Panc1 (cell line): ENCODE measurements around the gene BTBD17. TPM values are rescaled to one million over a fixed set of nuclear protein-coding genes. Genes with fewer than 3 reads are reported as not detected.

Experiments used
- ATAC-seq: fragments of 200-7000 bp; cut with Tn5 transposase; 2 replicates; pipeline ENCODE4 v1.9.1; 2020; ENCODE audit warnings: mild to moderate bottlenecking, moderate library complexity
- BruUV-seq: library from RNA; stranded (reverse); fragments of 400-500 nt; replicated peaks from 2 replicates; lab custom pipeline; 2021; lab: Mats Ljungman, UMichigan
- CTCF ChIA-PET: fragments of 300-600 bp; sonication (Branson Sonifier 250); formaldehyde crosslinking; loops from one replicate; lab custom pipeline; 2022; ENCODE audit warnings: antibody characterized with exemption; lab: Charles Lee
- POLR2A ChIA-PET: fragments of 300-600 bp; sonication (Branson Sonifier 250); formaldehyde crosslinking; loops from one replicate; lab custom pipeline; 2022; ENCODE audit warnings: antibody characterized with exemption; lab: Charles Lee
- DNase-seq: peaks from one replicate; pipeline ENCODE4 v3.0.0-alpha.2; 2010; ENCODE audit warnings: low read depth, low spot score
- H3K27ac ChIP-seq: 2 replicates; pipeline ENCODE4 v1.5.1; 2011; ENCODE audit warnings: mild to moderate bottlenecking, low read length, inconsistent platforms
- H3K27me3 ChIP-seq: fragments of 200-500 bp; sonication (Bioruptor generic); 2 replicates; pipeline ENCODE4 v1.6.0; 2014; ENCODE audit warnings: low read length, inconsistent platforms; ENCODE audit not compliant: control insufficient read depth, insufficient read depth
- H3K36me3 ChIP-seq: fragments of 200-500 bp; sonication (Bioruptor generic); 2 replicates; pipeline ENCODE4 v1.5.1; 2014; ENCODE audit warnings: inconsistent platforms, mild to moderate bottlenecking, low read length, moderate library complexity; ENCODE audit not compliant: control insufficient read depth, insufficient read depth
- H3K4me1 ChIP-seq: 2 replicates; pipeline ENCODE4 v1.5.1; 2011; ENCODE audit warnings: inconsistent platforms, mild to moderate bottlenecking, low read length, moderate library complexity; ENCODE audit not compliant: control insufficient read depth, insufficient read depth
- H3K4me3 ChIP-seq, 2 experiments: 2 replicates each; pipeline ENCODE4 v1.5.1; 2011 to 2012; ENCODE audit warnings: low read depth in 2 of 2, low read length in 2 of 2, mild to moderate bottlenecking in 2 of 2, inconsistent platforms in 1 of 2, moderate library complexity in 1 of 2
- H3K9me3 ChIP-seq: fragments of 200-500 bp; sonication (Bioruptor generic); 2 replicates; pipeline ENCODE4 v1.5.1; 2014; ENCODE audit warnings: low read depth, mild to moderate bottlenecking, inconsistent platforms, low read length, moderate library complexity; ENCODE audit not compliant: control insufficient read depth, insufficient read depth
- CTCF ChIP-seq: fragments of 450-650 bp; IDR thresholded peaks from 2 replicates; pipeline ENCODE4 v1.5.1; 2017; ENCODE audit warnings: mild to moderate bottlenecking
- POLR2AphosphoS5 ChIP-seq: IDR thresholded peaks from 2 replicates; pipeline ENCODE4 v1.6.1; 2012; ENCODE audit warnings: mild to moderate bottlenecking, low read depth, low read length, moderate library complexity
- REST ChIP-seq, 2 experiments: IDR thresholded peaks; 2 replicates each; pipeline ENCODE4 v1.6.1; 2011 to 2012; ENCODE audit warnings: low read depth in 2 of 2, control low read depth in 1 of 2, low read length in 1 of 2, mild to moderate bottlenecking in 1 of 2, moderate library complexity in 1 of 2; ENCODE audit not compliant: insufficient read depth in 1 of 2
- SIN3A ChIP-seq: IDR thresholded peaks from 2 replicates; pipeline ENCODE4 v1.6.1; 2012; ENCODE audit warnings: low read depth, mild to moderate bottlenecking, low read length, moderate library complexity, borderline replicate concordance; ENCODE audit not compliant: insufficient read depth
- TCF7L2 ChIP-seq: IDR thresholded peaks from 2 replicates; pipeline ENCODE4 v1.6.1; 2011; ENCODE audit warnings: mild to moderate bottlenecking, low read depth, low read length, inconsistent platforms
- in situ Hi-C: cut with HindIII; loops from 2 replicates; pipeline ENCODE4 v1.10.0; 2016; ENCODE audit warnings: low sequenced_read_pairs, low pct_unique_long_range_greater_than_20kb
- intact Hi-C: fragments of 100-400 bp; cut with micrococcal nuclease; formaldehyde crosslinking; loops from one replicate; pipeline ENCODE4 v1.10.0; 2022; ENCODE audit not compliant: unreplicated experiment
- total RNA-seq: library from RNA; stranded (reverse); gene quantifications from one replicate; pipeline ENCODE4 v1.2.1, GENCODE V29; 2021; ENCODE audit not compliant: unreplicated experiment

The BTBD17 gene
- total RNA-seq, 1 experiment from 2014 or later = not detected

GRCh38 chr17:74351552-74352210, 10.0 kb downstream of the BTBD17 start:
- TF ChIP-seq SIN3A = no peak
- TF ChIP-seq TCF7L2 = no peak
- no peak for TF ChIP-seq CTCF
- no peak for TF ChIP-seq POLR2AphosphoS5
- TF ChIP-seq REST (IDR thresholded peaks at IDR 0.05; ENCODE audit: insufficient read depth in 1 of 2, low read depth in 2 of 2, low read length in 1 of 2) = no peak
- in situ Hi-C loops (no loop called here), intact Hi-C loops (loop anchor here (5.0 kb wide), 1 partner anchor 44 kb away; no protein-coding TSS in a partner anchor)
- Histone ChIP-seq H3K9me3 (no peaks in the 10 kb centered on the region), H3K36me3 (no peaks in the 10 kb centered on the region), H3K27me3 (peaks cover 11% of the 10 kb centered on the region), H3K4me3 (no peak overlapping the region), H3K27ac (no peak overlapping the region), H3K4me1 (no peaks in the 10 kb centered on the region; the same call in 1 of the 2 replicates)
- ChIA-PET POLR2A (no interaction called here), CTCF (interaction anchor here (0.6 to 1.3 kb wide), 5 partner anchors 11 to 320 kb away, joined by 3 to 6 read pairs (median 3); no protein-coding TSS in a partner anchor)
- ATAC-seq (peak; percentile 60), DNase-seq (no peak)
- BruUV-seq = no TSS peak

- ChIA-PET POLR2A (no interaction called here), CTCF (interaction anchor here (0.7 kb wide), 1 partner anchor 45 kb away, joined by 3 read pairs; no protein-coding TSS in a partner anchor)
- H3K9me3 ChIP-seq = no peaks in the 10 kb centered on the region
- in situ Hi-C loops (no loop called here), intact Hi-C loops (loop anchor here (5.0 kb wide), 1 partner anchor 43 kb away; no protein-coding TSS in a partner anchor)
- ATAC-seq = no peak
- TF ChIP-seq SIN3A (no peak), REST (IDR thresholded peaks at IDR 0.05; ENCODE audit: insufficient read depth in 1 of 2, low read depth in 2 of 2, low read length in 1 of 2) (no peak), POLR2AphosphoS5 (no peak), CTCF (no peak), TCF7L2 (no peak)
- peaks cover 11% of the 10 kb centered on the region for H3K27me3 ChIP-seq
- H3K4me3 ChIP-seq = no peak overlapping the region
- H3K4me1 ChIP-seq = no peaks in the 10 kb centered on the region; the same call in 1 of the 2 replicates
- H3K36me3 ChIP-seq = no peaks in the 10 kb centered on the region
- DNase-seq = no peak
- H3K27ac ChIP-seq = no peak overlapping the region
- BruUV-seq = no TSS peak
Observed at GRCh38 chr17:74350486-74350885, 11.2 kb downstream of the BTBD17 start.
